MCF 10A (cell line): ENCODE results near the gene EVL. TPM values are rescaled to one million over a fixed set of nuclear protein-coding genes. Genes with fewer than 3 reads are reported as not detected.

ENCODE experiments used
- BruUV-seq: library from RNA; stranded (reverse); fragments of 400-500 nt; replicated peaks from 2 replicates; lab custom pipeline; 2021; lab: Mats Ljungman, UMichigan
- CTCF ChIA-PET: fragments of 300-600 bp; sonication (Branson Sonifier 250); formaldehyde crosslinking; extraction: SDS; loops from one replicate; lab custom pipeline; 2021; ENCODE audit warnings: antibody characterized with exemption, inconsistent platforms; lab: Yijun Ruan, JAX
- POLR2A ChIA-PET: fragments of 300-600, 350-650 bp; sonication (Branson Sonifier 250); formaldehyde crosslinking; extraction: SDS; loops from one replicate; lab custom pipeline; 2020; ENCODE audit warnings: antibody characterized with exemption, inconsistent platforms; lab: Yijun Ruan, JAX
- DNase-seq: peaks from one replicate; pipeline ENCODE4 v3.0.0-alpha.2; 2018; ENCODE audit not compliant: unreplicated experiment
- H3K27ac Mint-ChIP-seq: one replicate; pipeline ENCODE4 v1.8.0; 2022; ENCODE audit warnings: mild to moderate bottlenecking, low read depth, mixed read lengths; ENCODE audit not compliant: unreplicated experiment
- H3K27me3 Mint-ChIP-seq: one replicate; pipeline ENCODE4 v1.8.0; 2022; ENCODE audit warnings: mixed read lengths; ENCODE audit not compliant: insufficient read depth, unreplicated experiment
- H3K36me3 Mint-ChIP-seq: one replicate; pipeline ENCODE4 v1.8.0; 2022; ENCODE audit warnings: mild to moderate bottlenecking, moderate library complexity, mixed read lengths; ENCODE audit not compliant: insufficient read depth, unreplicated experiment
- H3K4me1 Mint-ChIP-seq: one replicate; pipeline ENCODE4 v1.8.0; 2022; ENCODE audit warnings: mixed read lengths; ENCODE audit not compliant: insufficient read depth, unreplicated experiment
- H3K4me3 Mint-ChIP-seq: one replicate; pipeline ENCODE4 v1.8.0; 2022; ENCODE audit warnings: mild to moderate bottlenecking, moderate library complexity, mixed read lengths; ENCODE audit not compliant: unreplicated experiment
- H3K9me3 Mint-ChIP-seq: one replicate; pipeline ENCODE4 v1.8.0; 2022; ENCODE audit warnings: mixed read lengths; ENCODE audit not compliant: unreplicated experiment
- CTCF ChIP-seq: fragments of 200-600 bp; IDR thresholded peaks from one replicate; pipeline ENCODE4 v1.8.0; 2022; ENCODE audit warnings: antibody characterized with exemption, mild to moderate bottlenecking; ENCODE audit not compliant: unreplicated experiment
- intact Hi-C: fragments of 100-400 bp; cut with micrococcal nuclease; formaldehyde crosslinking; loops from 2 replicates; pipeline ENCODE4 v1.14.1; 2022
- total RNA-seq: library from RNA; stranded (reverse); gene quantifications from 2 replicates; pipeline ENCODE4 v1.2.3, GENCODE V29; 2022

Gene EVL
- total RNA-seq, 1 experiment from 2014 or later, result 55.4 TPM

GRCh38 chr14:100187247-100187833 is 122.1 kb downstream of the EVL start:
- BruUV-seq, result no TSS peak
- ChIA-PET POLR2A (no interaction called here), CTCF (interaction anchor here (0.6 kb wide), 1 partner anchor 459 kb away, joined by 3 read pairs; no protein-coding TSS in a partner anchor)
- intact Hi-C loops, result no loop called here
- Mint-ChIP-seq H3K36me3 (no peaks in the 10 kb centered on the region), H3K4me1 (peaks cover 6% of the 10 kb centered on the region), H3K4me3 (no peak overlapping the region), H3K27me3 (no peaks in the 10 kb centered on the region), H3K27ac (no peak overlapping the region), H3K9me3 (no peaks in the 10 kb centered on the region)
- no peak for TF ChIP-seq CTCF
- no peak for DNase-seq

GRCh38 chr14:100188392-100189030 is 123.3 kb downstream of the EVL start:
- no peak overlapping the region for H3K27ac Mint-ChIP-seq
- H3K4me3 Mint-ChIP-seq, result no peak overlapping the region
- no peak for TF ChIP-seq CTCF
- intact Hi-C loops, result no loop called here
- BruUV-seq, result no TSS peak
- POLR2A ChIA-PET, result interaction anchor here (0.7 kb wide), 1 partner anchor 1774 kb away, joined by 4 read pairs; no protein-coding TSS in a partner anchor
- DNase-seq, result no peak
- CTCF ChIA-PET, result interaction anchor here (0.5 to 0.6 kb wide), 3 partner anchors 194 to 1571 kb away, joined by 3 read pairs; no protein-coding TSS in a partner anchor
- H3K27me3 Mint-ChIP-seq, result no peaks in the 10 kb centered on the region
- peaks cover 10% of the 10 kb centered on the region for H3K4me1 Mint-ChIP-seq
- H3K36me3 Mint-ChIP-seq, result no peaks in the 10 kb centered on the region
- no peaks in the 10 kb centered on the region for H3K9me3 Mint-ChIP-seq

GRCh38 chr14:100190126-100190525 is 124.9 kb downstream of the EVL start:
- no peaks in the 10 kb centered on the region for H3K9me3 Mint-ChIP-seq
- H3K36me3 Mint-ChIP-seq, result no peaks in the 10 kb centered on the region
- DNase-seq, result no peak
- ChIA-PET POLR2A (no interaction called here), CTCF (interaction anchor here (0.6 to 4.6 kb wide), 7 partner anchors 81 to 322 kb away, joined by 3 to 68 read pairs (median 3); no protein-coding TSS in a partner anchor)
- no peaks in the 10 kb centered on the region for H3K27me3 Mint-ChIP-seq
- BruUV-seq, result no TSS peak
- peaks cover 11% of the 10 kb centered on the region for H3K4me1 Mint-ChIP-seq
- TF ChIP-seq CTCF, result no peak
- no peak overlapping the region for H3K4me3 Mint-ChIP-seq
- no peak overlapping the region for H3K27ac Mint-ChIP-seq
- intact Hi-C loops, result no loop called here

- BruUV-seq, result no TSS peak
- intact Hi-C loops, result loop anchor here (1.0 to 2.0 kb wide), 4 partner anchors 45 to 119 kb away; no protein-coding TSS in a partner anchor
- DNase-seq, result no peak
- peak overlapping the region; percentile 89 for H3K27ac Mint-ChIP-seq
- H3K4me3 Mint-ChIP-seq, result peak overlapping the region; percentile 70
- POLR2A ChIA-PET, result interaction anchor here (1.1 to 2.9 kb wide), 8 partner anchors 12 to 217 kb away, joined by 3 to 31 read pairs (median 6); no protein-coding TSS in a partner anchor
- CTCF ChIA-PET, result interaction anchor here (0.6 to 4.6 kb wide), 25 partner anchors 12 to 284 kb away, joined by 3 to 68 read pairs (median 8); no protein-coding TSS in a partner anchor
- no peak for TF ChIP-seq CTCF
- peaks cover 11% of the 10 kb centered on the region for H3K4me1 Mint-ChIP-seq
- no peaks in the 10 kb centered on the region for H3K36me3 Mint-ChIP-seq
- H3K27me3 Mint-ChIP-seq, result no peaks in the 10 kb centered on the region
- no peaks in the 10 kb centered on the region for H3K9me3 Mint-ChIP-seq
Measured at GRCh38 chr14:100191584-100192249, 126.5 kb downstream of the EVL start.
